Smooth muscle cell (in vitro differentiated cells): Measurements from ENCODE around the gene SLC12A7. TPM values are rescaled to one million over a fixed set of nuclear protein-coding genes. Genes with fewer than 3 reads are reported as not detected.

Experiments used
- DNase-seq: peaks from one replicate; lab custom pipeline; 2025; ENCODE audit not compliant: unreplicated experiment; lab: John Stamatoyannopoulos, UW
- H2AFZ ChIP-seq: fragments of 200-600 bp; sonication (generic); 2 replicates; pipeline ENCODE4 v1.6.0; 2016; ENCODE audit warnings: antibody characterized with exemption, low read depth, mild to moderate bottlenecking
- H3F3A ChIP-seq: fragments of 200-600 bp; sonication (generic); 2 replicates; pipeline ENCODE4 v1.6.0; 2017; ENCODE audit warnings: antibody characterized with exemption, low read depth
- H3K27ac ChIP-seq: fragments of 200-600 bp; sonication (generic); 2 replicates; pipeline ENCODE4 v1.5.1; 2016; ENCODE audit warnings: low read depth, mild to moderate bottlenecking
- H3K27me3 ChIP-seq: fragments of 200-600 bp; sonication (generic); 2 replicates; pipeline ENCODE4 v1.6.1; 2016; ENCODE audit warnings: low read depth, mild to moderate bottlenecking
- H3K36me3 ChIP-seq: fragments of 200-600 bp; sonication (generic); 2 replicates; pipeline ENCODE4 v1.5.1; 2016; ENCODE audit warnings: low read depth
- H3K4me1 ChIP-seq: fragments of 200-600 bp; sonication (generic); 2 replicates; pipeline ENCODE4 v1.5.1; 2016; ENCODE audit warnings: low read depth
- H3K4me2 ChIP-seq: fragments of 200-600 bp; sonication (generic); 2 replicates; pipeline ENCODE4 v1.6.0; 2016; ENCODE audit warnings: mild to moderate bottlenecking
- H3K4me3 ChIP-seq: fragments of 200-600 bp; sonication (generic); 2 replicates; pipeline ENCODE4 v1.5.1; 2016; ENCODE audit warnings: mild to moderate bottlenecking
- H3K79me2 ChIP-seq: fragments of 200-600 bp; sonication (generic); 2 replicates; pipeline ENCODE4 v1.6.0; 2016; ENCODE audit warnings: low read depth, mild to moderate bottlenecking
- H3K9ac ChIP-seq: fragments of 200-600 bp; sonication (generic); 2 replicates; pipeline ENCODE4 v1.6.0; 2016; ENCODE audit warnings: low read depth
- H3K9me3 ChIP-seq: fragments of 200-600 bp; sonication (generic); replicated peaks from 2 replicates; pipeline ENCODE4 v1.5.1; 2016; ENCODE audit warnings: low read depth
- H4K20me1 ChIP-seq: fragments of 200-600 bp; sonication (generic); 2 replicates; pipeline ENCODE4 v1.6.0; 2016; ENCODE audit warnings: low read depth
- CTCF ChIP-seq: fragments of 200-600 bp; sonication (generic); IDR thresholded peaks from 2 replicates; pipeline ENCODE4 v1.5.1; 2017; ENCODE audit warnings: borderline replicate concordance, mild to moderate bottlenecking, antibody characterized with exemption; ENCODE audit not compliant: insufficient read depth, poor library complexity, severe bottlenecking
- WGBS: methylation state at CpG from one replicate; pipeline ENCODE4 v1.1.7; 2016; ENCODE audit warnings: low lambda C conversion rate; 5-methylcytosine and 5-hydroxymethylcytosine counted together
- polyA plus RNA-seq: library from polyadenylated mRNA; unstranded; fragments of >200 nt; fragmentation: Nextera tagmentation; extraction: Ambion mirVana; gene quantifications from 2 replicates; pipeline ENCODE4 v1.2.1, GENCODE V29; 2016
- total RNA-seq: library from RNA; depleted of rRNA; stranded (reverse); fragments of >200 nt; gene quantifications from 2 replicates; pipeline ENCODE4 v1.2.3, GENCODE V29; 2014

SLC12A7 gene
- total and polyA plus RNA-seq, 2 experiments from 2014 or later = 6.1 to 15.2 TPM

DNA sequence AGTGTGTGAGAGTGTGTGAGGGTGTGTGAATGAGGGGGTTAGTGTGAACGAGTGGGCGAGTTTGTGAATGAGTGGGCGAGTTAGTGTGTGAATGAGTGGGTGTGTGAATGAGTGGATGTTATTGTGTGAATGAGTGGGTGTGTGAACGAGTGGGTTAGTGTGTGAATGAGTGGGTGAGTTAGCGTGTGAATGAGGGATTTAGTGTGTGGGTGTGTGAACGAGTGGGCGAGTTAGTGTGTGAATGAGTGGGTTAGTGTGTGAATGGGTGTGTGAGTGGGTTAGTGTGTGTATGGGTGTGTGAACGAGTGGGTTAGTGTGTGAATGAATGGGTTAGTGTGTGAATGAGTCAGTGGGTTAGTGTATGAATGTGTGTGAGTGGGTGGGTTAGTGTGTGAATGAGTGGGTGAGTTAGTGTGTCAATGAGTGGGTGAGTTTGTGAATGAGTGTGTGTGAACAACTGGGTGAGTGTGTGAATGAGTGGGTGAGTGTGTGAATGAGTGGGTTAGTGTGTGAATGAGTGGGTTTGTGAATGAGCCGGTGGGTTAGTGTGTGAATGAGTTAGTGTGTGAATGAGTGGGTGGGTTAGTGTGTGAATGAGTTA is 65.8 kb downstream of the SLC12A7 start:
- H3K27ac ChIP-seq = no peak overlapping the region
- H4K20me1 ChIP-seq = no peaks in the 10 kb centered on the region
- no peak overlapping the region for H3K9ac ChIP-seq
- TF ChIP-seq CTCF = no peak
- H3K9me3 ChIP-seq = no peaks in the 10 kb centered on the region
- peaks cover 11% of the 10 kb centered on the region for H3F3A ChIP-seq
- WGBS = 98% methylated on average over 9 of the region's 9 CpGs
- DNase-seq = no peak
- no peak overlapping the region for H2AFZ ChIP-seq
- no peaks in the 10 kb centered on the region for H3K36me3 ChIP-seq
- H3K4me2 ChIP-seq = no peak overlapping the region
- H3K4me3 ChIP-seq = no peak overlapping the region
- no peaks in the 10 kb centered on the region for H3K79me2 ChIP-seq
- H3K4me1 ChIP-seq = no peaks in the 10 kb centered on the region
- H3K27me3 ChIP-seq = no peaks in the 10 kb centered on the region

DNA sequence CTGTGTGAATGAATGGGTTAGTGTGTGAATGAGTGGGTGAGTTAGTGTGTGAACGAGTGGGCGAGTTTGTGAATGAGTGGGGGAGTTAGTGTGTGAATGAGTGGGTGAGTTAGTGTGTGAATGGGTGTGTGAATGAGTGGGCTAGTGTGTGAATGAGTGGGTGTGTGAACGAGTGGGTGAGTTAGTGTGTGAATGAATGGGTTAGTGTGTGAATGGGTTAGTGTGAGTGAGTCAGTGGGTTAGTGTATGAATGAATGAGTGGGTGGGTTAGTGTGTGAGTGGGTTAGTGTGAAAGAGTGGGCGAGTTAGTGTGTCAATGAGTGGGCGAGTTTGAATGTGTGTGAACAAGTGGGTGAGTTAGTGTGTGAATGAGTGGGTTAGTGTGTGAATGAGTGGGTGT is 67.7 kb downstream of the SLC12A7 start:
- H3K9ac ChIP-seq = no peak overlapping the region
- TF ChIP-seq CTCF = no peak
- peaks cover 11% of the 10 kb centered on the region for H3F3A ChIP-seq
- H3K4me2 ChIP-seq = no peak overlapping the region
- no peak overlapping the region for H3K4me3 ChIP-seq
- H3K79me2 ChIP-seq = no peaks in the 10 kb centered on the region
- H3K36me3 ChIP-seq = no peaks in the 10 kb centered on the region
- DNase-seq = no peak
- 96% methylated on average over 5 of the region's 5 CpGs for WGBS
- no peaks in the 10 kb centered on the region for H4K20me1 ChIP-seq
- no peaks in the 10 kb centered on the region for H3K4me1 ChIP-seq
- H3K9me3 ChIP-seq = no peaks in the 10 kb centered on the region
- no peak overlapping the region for H3K27ac ChIP-seq
- no peak overlapping the region for H2AFZ ChIP-seq
- no peaks in the 10 kb centered on the region for H3K27me3 ChIP-seq

DNA sequence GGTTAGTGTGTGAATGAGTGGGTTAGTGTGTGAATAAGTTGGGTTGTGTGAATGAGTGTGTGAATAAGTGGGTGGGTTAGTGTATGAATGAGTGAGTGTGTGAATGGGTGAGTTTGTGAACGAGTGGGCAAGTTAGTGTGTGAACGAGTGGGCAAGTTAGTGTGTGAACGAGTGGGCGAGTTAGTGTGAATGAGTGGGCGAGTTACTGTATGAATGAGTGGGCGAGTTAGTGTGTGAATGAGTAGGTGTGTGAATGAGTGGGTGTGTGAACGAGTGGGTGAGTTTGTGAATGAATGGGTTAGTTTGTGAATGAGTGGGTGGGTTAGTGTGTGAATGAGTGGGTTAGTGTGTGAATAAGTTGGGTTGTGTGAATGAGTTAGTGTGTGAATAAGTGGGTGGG is 68.5 kb downstream of the SLC12A7 start:
- Histone ChIP-seq H3K4me3 (no peak overlapping the region), H4K20me1 (no peaks in the 10 kb centered on the region), H3K4me2 (no peak overlapping the region), H2AFZ (no peak overlapping the region), H3K4me1 (no peaks in the 10 kb centered on the region), H3K27me3 (no peaks in the 10 kb centered on the region), H3F3A (peaks cover 11% of the 10 kb centered on the region), H3K79me2 (no peaks in the 10 kb centered on the region), H3K9me3 (no peaks in the 10 kb centered on the region), H3K27ac (no peak overlapping the region), H3K36me3 (no peaks in the 10 kb centered on the region), H3K9ac (no peak overlapping the region)
- 95% methylated on average over 7 of the region's 7 CpGs for WGBS
- no peak for DNase-seq
- no peak for TF ChIP-seq CTCF

GRCh38 chr5:1042626-1043025 is 69.2 kb downstream of the SLC12A7 start:
- H3F3A ChIP-seq = peaks cover 11% of the 10 kb centered on the region
- TF ChIP-seq CTCF = no peak
- no peaks in the 10 kb centered on the region for H3K79me2 ChIP-seq
- no peak for DNase-seq
- H2AFZ ChIP-seq = no peak overlapping the region
- no peaks in the 10 kb centered on the region for H4K20me1 ChIP-seq
- 95% methylated on average over 6 of the region's 7 CpGs for WGBS
- H3K27me3 ChIP-seq = no peaks in the 10 kb centered on the region
- no peak overlapping the region for H3K27ac ChIP-seq
- no peak overlapping the region for H3K9ac ChIP-seq
- no peaks in the 10 kb centered on the region for H3K36me3 ChIP-seq
- no peaks in the 10 kb centered on the region for H3K4me1 ChIP-seq
- no peak overlapping the region for H3K4me2 ChIP-seq
- H3K9me3 ChIP-seq = no peaks in the 10 kb centered on the region
- no peak overlapping the region for H3K4me3 ChIP-seq
